Heart right ventricle (tissue), 16 donors: ENCODE measurements around the gene UBQLN1. TPM values are rescaled to one million over a fixed set of nuclear protein-coding genes. Genes with fewer than 3 reads are reported as not detected.
A peak's percentile ranks its signal among the peaks of the same experiment; 100 is the strongest.

Experiments
- ATAC-seq, 8 donors: fragments of 200-7000 bp; cut with Tn5 transposase; one replicate each; pipeline ENCODE4 v1.9.1; 2020; ENCODE audit warnings: mild to moderate bottlenecking in 8 of 8, moderate library complexity in 8 of 8, moderate number of reproducible peaks in 1 of 8
- DNase-seq, 2 donors: peaks; one replicate each; pipeline ENCODE4 v3.0.0-alpha.2; 2020
- H3K27ac ChIP-seq, 10 donors: fragments of 200-600 bp; sonication (generic) in 2 of 10; one replicate each; pipeline versions ENCODE4 v1.5.0 to v1.8.0; 2020 to 2022; ENCODE audit warnings: mild to moderate bottlenecking in 3 of 10
- H3K27me3 ChIP-seq, 7 donors: fragments of 200-600 bp; one replicate each; pipeline ENCODE4 v1.8.0; 2021 to 2022; ENCODE audit warnings: mild to moderate bottlenecking in 2 of 7
- H3K36me3 ChIP-seq, 9 donors: fragments of 200-600 bp; sonication (generic) in 1 of 9; one replicate each; pipeline versions ENCODE4 v1.5.0 to v1.8.0; 2020 to 2022; ENCODE audit warnings: mild to moderate bottlenecking in 2 of 9
- H3K4me1 ChIP-seq, 9 donors: fragments of 200-600 bp; sonication (generic) in 1 of 9; one replicate each; pipeline versions ENCODE4 v1.5.0 to v1.8.0; 2020 to 2022; ENCODE audit warnings: mild to moderate bottlenecking in 4 of 9
- H3K4me3 ChIP-seq, 10 donors: fragments of 200-600 bp; sonication (generic) in 2 of 10; one replicate each; pipeline versions ENCODE4 v1.5.0 to v1.8.0; 2020 to 2022; ENCODE audit warnings: mild to moderate bottlenecking in 7 of 10, moderate library complexity in 2 of 10
- H3K9me3 ChIP-seq, 11 donors: fragments of 200-600 bp in 10 of 11; sonication (generic) in 2 of 11; one replicate each; pipeline versions ENCODE4 v1.5.0 to v1.8.0; 2013 to 2022; ENCODE audit warnings: mild to moderate bottlenecking in 2 of 11, control low read depth in 1 of 11, moderate library complexity in 1 of 11
- CTCF ChIP-seq, 9 donors: fragments of 200-600 bp; sonication (generic) in 2 of 9; IDR thresholded peaks; one replicate each; pipeline versions ENCODE4 v1.5.0 to v1.8.0; 2021 to 2022; ENCODE audit warnings: antibody characterized with exemption in 9 of 9, mild to moderate bottlenecking in 5 of 9, moderate library complexity in 1 of 9
- WGBS, 2 donors: extraction: QIAGEN DNeasy Blood & Tissue Kit; methylation state at CpG; one replicate each; pipeline ENCODE4 v1.1.7; 2013; ENCODE audit warnings: inconsistent platforms in 1 of 2; 5-methylcytosine and 5-hydroxymethylcytosine counted together
- intact Hi-C, 10 donors: fragments of 100-400 bp; cut with DNase I; formaldehyde crosslinking; loops; one replicate each; pipeline versions ENCODE4 v1.11.1 to v1.14.2; 2022
- polyA plus RNA-seq, 2 donors: library from polyadenylated mRNA; stranded (reverse); fragments of 200-250 nt; gene quantifications; one replicate each; pipeline ENCODE4 v1.2.3, GENCODE V29; 2013
- total RNA-seq, 10 donors: library from RNA; stranded (reverse); fragmentation: NEBNext Ultra II Directional in 3 of 10; extraction: Animal tissue kit (Norgen Biotek cat#: 25700) in 3 of 10; gene quantifications; one replicate each; pipeline versions ENCODE4 v1.2.1 to v1.2.4, GENCODE V29; 2021 to 2023
- donor health status: Arrhythmogenic right ventricular cardiomyopathy.
- donor health status: ischemic (EF 13 %, LVEDD 7.1; RV severe dilation, severe dysfunction).
- donor health status: healthy with polysubstance abuse.
- donor health status: DM: no; HTN: yes; CAD: no.
- donor health status: DM: no; HTN: no; CAD: no.
- donor health status: ischemic (EF 25% LVEDD 6.9; RV normal size, moderate dysfunction).
- donor health status: ischemic (EF 25% LVEDD 5.7; RV mildly dilated, moderate dysfunction).
- donor health status: healthy.
- donor health status: DM: yes; HTN: yes; CAD: no.
- donor health status: Ischemic cardiomyopathy.
- donor health status: ischemic (EF 35%, LVEDD 5.7; RV mildly dilated, moderate dysfunction).
- donor health status: nonischemic (EF 11% LVEDD 7.7; RV severe dilation, severe dysfunction).
- donor health status: DM: yes; HTN: yes; CAD: no.
- donor health status: PGD.
- donor health status: ischemic (EF 29% LVEDD 5.4; RV normal size, mild dysfunction).
- donor health status: nonischemic (EF 23%, LVEDD 6.1; RV moderate dilation, normal function).

UBQLN1 gene
- total and polyA plus RNA-seq, 12 donors: 20.2 to 123 (median 92.6) TPM

GRCh38 chr9:83721509-83721908, 13.8 kb upstream of the UBQLN1 start:
- DNase-seq: no peak
- intact Hi-C loops: no loop called here
- Histone ChIP-seq H3K9me3 (peaks cover 0 to 17% (median 0%) of the 10 kb centered on the region in 11 donors), H3K27ac (no peak overlapping the region), H3K36me3 (no peaks in the 10 kb centered on the region), H3K4me3 (no peak overlapping the region), H3K4me1 (no peaks in the 10 kb centered on the region), H3K27me3 (no peaks in the 10 kb centered on the region)
- ATAC-seq: no peak
- no peak for TF ChIP-seq CTCF (IDR thresholded peaks at IDR 0.05)

DNA sequence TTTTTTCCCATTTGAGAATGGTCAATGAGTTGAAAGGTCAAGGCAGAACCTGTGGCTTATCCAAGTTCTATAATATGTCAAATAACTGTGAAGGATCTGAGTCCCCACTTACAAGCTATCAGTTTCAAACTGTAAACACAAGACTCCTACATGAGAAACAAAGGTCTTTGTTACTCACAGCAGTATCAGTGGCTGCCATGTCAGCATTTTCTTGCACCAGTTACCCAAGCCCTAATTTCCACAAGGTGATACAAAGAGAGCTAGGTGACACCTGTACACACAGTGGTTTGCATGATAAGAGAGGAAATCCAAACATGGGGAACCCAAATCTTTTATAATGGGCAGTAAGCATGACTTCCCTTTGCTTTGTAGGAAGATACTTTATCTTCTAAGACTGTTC, 8.0 kb upstream of the UBQLN1 start:
- Histone ChIP-seq H3K27ac (no peak overlapping the region), H3K36me3 (peaks cover 0 to 12% (median 0%) of the 10 kb centered on the region in 9 donors), H3K4me3 (no peak overlapping the region), H3K9me3 (peaks cover 0 to 12% (median 0%) of the 10 kb centered on the region in 11 donors), H3K4me1 (no peaks in the 10 kb centered on the region), H3K27me3 (no peaks in the 10 kb centered on the region)
- DNase-seq: no peak
- ATAC-seq: no peak
- intact Hi-C loops: loop anchor here in 1 of 10 donors (10.0 kb wide), 1 partner anchor 79 kb away; no protein-coding TSS in a partner anchor
- no peak for TF ChIP-seq CTCF (IDR thresholded peaks at IDR 0.05)

DNA sequence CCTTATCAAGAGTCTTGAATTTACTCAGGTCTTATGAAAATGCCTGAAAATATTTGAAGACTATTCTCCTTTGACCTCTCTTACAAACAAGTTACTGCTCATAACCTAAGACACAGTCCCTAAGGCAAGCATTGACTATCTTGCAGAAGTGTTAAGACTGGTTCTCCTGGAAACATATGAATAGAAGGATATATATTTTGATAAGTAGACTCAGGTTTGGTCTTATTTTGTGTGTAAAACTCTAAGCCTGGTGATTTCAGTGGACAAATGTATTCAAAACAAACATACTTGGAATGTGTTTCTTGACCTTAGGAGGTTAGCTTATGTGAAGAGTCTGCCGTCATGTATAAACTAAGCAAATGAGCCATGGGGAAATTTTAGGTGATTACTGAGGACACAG, 7.5 kb upstream of the UBQLN1 start:
- Histone ChIP-seq H3K36me3 (peaks cover 0 to 12% (median 0%) of the 10 kb centered on the region in 9 donors), H3K9me3 (peaks cover 0 to 12% (median 0%) of the 10 kb centered on the region in 11 donors), H3K4me1 (no peaks in the 10 kb centered on the region), H3K4me3 (no peak overlapping the region), H3K27ac (no peak overlapping the region), H3K27me3 (no peaks in the 10 kb centered on the region)
- ATAC-seq (no peak), DNase-seq (no peak)
- intact Hi-C loops: loop anchor here in 1 of 10 donors (10.0 kb wide), 1 partner anchor 80 kb away; no protein-coding TSS in a partner anchor
- 90 to 93% methylated on average over 1 of the region's 1 CpG for WGBS, 2 donors
- TF ChIP-seq CTCF (IDR thresholded peaks at IDR 0.05): no peak

DNA sequence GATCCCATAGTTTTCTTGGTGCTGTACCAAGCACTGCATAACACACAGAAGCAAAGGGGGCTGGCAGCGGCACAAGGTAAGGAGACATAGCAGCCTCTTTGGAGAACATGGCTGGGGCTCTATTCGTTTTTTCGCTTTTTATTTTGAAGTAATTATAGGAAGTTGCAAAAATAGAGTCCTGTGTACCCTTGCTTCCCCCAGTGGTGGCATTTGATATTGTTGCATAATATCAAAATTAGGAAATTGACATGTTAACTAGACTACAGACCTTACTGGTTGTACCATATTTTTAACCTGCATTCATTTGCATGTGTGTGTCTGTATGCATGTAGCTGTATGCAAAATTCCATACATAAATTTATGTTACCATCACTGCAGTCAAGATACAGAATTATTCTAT, 6.6 kb upstream of the UBQLN1 start:
- no peak for DNase-seq
- peak in 6 of 9 donors; percentile 15 to 36 (median 22) for TF ChIP-seq CTCF (IDR thresholded peaks at IDR 0.05)
- H3K36me3 ChIP-seq: peaks cover 0 to 12% (median 0%) of the 10 kb centered on the region in 9 donors
- 67 to 73% methylated on average over 3 of the region's 3 CpGs for WGBS, 2 donors
- no peak for ATAC-seq
- intact Hi-C loops: loop anchor here in 2 of 10 donors (5.0 to 10.0 kb wide), 2 partner anchors 80 to 92 kb away; partner anchors contain the start of gene IDNK (in 1 of the 2)
- H3K27me3 ChIP-seq: no peaks in the 10 kb centered on the region
- H3K4me3 ChIP-seq: no peak overlapping the region
- no peaks in the 10 kb centered on the region for H3K4me1 ChIP-seq
- H3K27ac ChIP-seq: no peak overlapping the region
- peaks cover 0 to 12% (median 0%) of the 10 kb centered on the region in 11 donors for H3K9me3 ChIP-seq
